Upper lobe of left lung (tissue), 4 donors: ENCODE data around the gene GAB4.

Experiments
- CTCF ChIP-seq, 6 experiments: fragments of 450-650 bp in 4 of 6; fragments of 200-600 bp in 2 of 6; sonication (generic) in 2 of 6; IDR thresholded peaks; one replicate each; pipeline ENCODE4 v1.5.1; 2016 to 2019; ENCODE audit warnings: antibody characterized with exemption in 6 of 6
- POLR2A ChIP-seq, 4 donors: fragments of 450-650 bp; IDR thresholded peaks; one replicate each; pipeline ENCODE4 v1.5.1; 2016 to 2017; ENCODE audit warnings: antibody characterized with exemption in 4 of 4, mild to moderate bottlenecking in 2 of 4

DNA sequence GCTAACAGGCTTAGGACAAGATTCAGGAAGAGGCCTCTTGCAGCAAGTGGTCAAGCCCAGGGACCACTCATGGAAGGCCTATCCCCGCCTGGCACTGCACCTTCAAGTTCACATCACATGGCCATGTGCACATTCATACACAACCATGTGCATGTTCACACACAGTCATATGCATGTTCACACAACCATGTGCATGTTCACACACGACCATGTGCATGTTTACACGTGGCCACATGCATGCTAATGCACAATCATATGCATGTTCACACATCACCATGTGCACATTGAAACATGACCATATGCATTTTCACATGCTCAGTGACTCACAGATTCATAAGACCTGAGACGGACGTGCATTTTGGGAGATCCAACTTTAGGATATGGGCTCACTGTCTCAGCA is 48.0 kb upstream of the GAB4 start:
- no peak for TF ChIP-seq CTCF (IDR thresholded peaks at IDR 0.05)
- no peak for TF ChIP-seq POLR2A (IDR thresholded peaks at IDR 0.05)
